HEK293 (cell line): ENCODE results near the gene GRK5.

Experiments used
- CTCF ChIA-PET: fragments of 350-600 bp; formaldehyde crosslinking; extraction: SDS; loops from one replicate; lab custom pipeline; 2021; ENCODE audit warnings: antibody characterized with exemption; lab: Yijun Ruan, JAX
- POLR2A ChIA-PET: fragments of 300-600 bp; formaldehyde crosslinking; extraction: SDS; loops from one replicate; lab custom pipeline; 2020; ENCODE audit warnings: antibody characterized with exemption, inconsistent platforms; lab: Yijun Ruan, JAX
- H3K27ac ChIP-seq: fragments of 200-500 bp; sonication (Bioruptor generic); 2 replicates; pipeline ENCODE4 v1.5.1; 2014; ENCODE audit warnings: low read depth, low read length, control low read depth, inconsistent platforms; ENCODE audit errors: extremely low read depth
- H3K36me3 ChIP-seq, 2 experiments: fragments of 200-500 bp in 1 of 2; sonication (Bioruptor generic) in 1 of 2; 1 replicate in 1 of 2; 2 replicates in 1 of 2; pipeline ENCODE4 v1.5.1; 2014 to 2017; ENCODE audit warnings: inconsistent platforms in 2 of 2, low read length in 2 of 2; ENCODE audit not compliant: control insufficient read depth in 2 of 2, insufficient read depth in 1 of 2
- H3K4me1 ChIP-seq: fragments of 200-500 bp; sonication (Bioruptor generic); 2 replicates; pipeline ENCODE4 v1.5.1; 2014; ENCODE audit warnings: mild to moderate bottlenecking, low read length, inconsistent platforms; ENCODE audit not compliant: control insufficient read depth, insufficient read depth
- H3K4me3 ChIP-seq: 2 replicates; pipeline ENCODE4 v1.5.1; 2011; ENCODE audit warnings: low read depth, mild to moderate bottlenecking, control low read depth, low read length, moderate library complexity
- H3K9me3 ChIP-seq: fragments of 200-500 bp; sonication (Bioruptor generic); 2 replicates; pipeline ENCODE4 v1.5.1; 2014; ENCODE audit warnings: low read depth, low read length, inconsistent platforms; ENCODE audit not compliant: control insufficient read depth, insufficient read depth
- BCL11B ChIP-seq: fragments of 450-650 bp; formaldehyde crosslinking; IDR thresholded peaks from 2 replicates; pipeline ENCODE4 v1.5.1; 2016; ENCODE audit warnings: low read depth, missing biosample characterization, missing genetic modification characterization
- IKZF3 ChIP-seq: fragments of 450-650 bp; IDR thresholded peaks from 2 replicates; pipeline ENCODE4 v1.5.0; 2018; ENCODE audit warnings: missing biosample characterization, mild to moderate bottlenecking, missing genetic modification characterization, moderate library complexity
- KLF17 ChIP-seq: fragments of 450-650 bp; formaldehyde crosslinking; IDR thresholded peaks from 2 replicates; pipeline ENCODE4 v1.5.1; 2016; ENCODE audit warnings: missing biosample characterization, missing genetic modification characterization
- KLF8 ChIP-seq: fragments of 450-650 bp; formaldehyde crosslinking; IDR thresholded peaks from 2 replicates; pipeline ENCODE4 v1.5.1; 2016; ENCODE audit warnings: missing biosample characterization, missing genetic modification characterization
- OVOL3 ChIP-seq: fragments of 450-650 bp; formaldehyde crosslinking; IDR thresholded peaks from 2 replicates; pipeline ENCODE4 v1.5.1; 2016; ENCODE audit warnings: missing biosample characterization, missing genetic modification characterization
- PRDM6 ChIP-seq: fragments of 450-650 bp; formaldehyde crosslinking; IDR thresholded peaks from 2 replicates; pipeline ENCODE4 v1.5.1; 2017; ENCODE audit warnings: missing biosample characterization, missing genetic modification characterization
- SCRT2 ChIP-seq: fragments of 450-650 bp; formaldehyde crosslinking; IDR thresholded peaks from 2 replicates; pipeline ENCODE4 v1.5.1; 2016; ENCODE audit warnings: missing biosample characterization, missing genetic modification characterization
- YY2 ChIP-seq: fragments of 450-650 bp; formaldehyde crosslinking; IDR thresholded peaks from 2 replicates; pipeline ENCODE4 v1.5.1; 2016; ENCODE audit warnings: missing biosample characterization, missing genetic modification characterization
- ZBTB1 ChIP-seq: fragments of 450-650 bp; formaldehyde crosslinking; IDR thresholded peaks from 2 replicates; pipeline ENCODE4 v1.5.1; 2016; ENCODE audit warnings: missing biosample characterization, missing genetic modification characterization
- ZBTB8A ChIP-seq: fragments of 450-650 bp; formaldehyde crosslinking; IDR thresholded peaks from 2 replicates; pipeline ENCODE4 v1.5.1; 2016; ENCODE audit warnings: missing biosample characterization, missing genetic modification characterization
- ZFP41 ChIP-seq: fragments of 450-650 bp; formaldehyde crosslinking; IDR thresholded peaks from 2 replicates; pipeline ENCODE4 v1.5.1; 2016; ENCODE audit warnings: missing biosample characterization, missing genetic modification characterization, borderline replicate concordance
- ZNF121 ChIP-seq: fragments of 450-650 bp; formaldehyde crosslinking; IDR thresholded peaks from 2 replicates; pipeline ENCODE4 v1.5.1; 2016; ENCODE audit warnings: missing biosample characterization, missing genetic modification characterization
- ZNF138 ChIP-seq: fragments of 450-650 bp; formaldehyde crosslinking; IDR thresholded peaks from 2 replicates; pipeline ENCODE4 v1.5.1; 2016; ENCODE audit warnings: missing biosample characterization, missing genetic modification characterization, borderline replicate concordance
- ZNF148 ChIP-seq: fragments of 450-650 bp; formaldehyde crosslinking; IDR thresholded peaks from 2 replicates; pipeline ENCODE4 v1.5.0; 2017; ENCODE audit warnings: missing biosample characterization, missing genetic modification characterization, borderline replicate concordance
- ZNF211 ChIP-seq: fragments of 450-650 bp; formaldehyde crosslinking; IDR thresholded peaks from 2 replicates; pipeline ENCODE4 v1.5.1; 2016; ENCODE audit warnings: low read depth, missing biosample characterization, missing genetic modification characterization
- ZNF335 ChIP-seq: fragments of 450-650 bp; formaldehyde crosslinking; conservative IDR thresholded peaks from 2 replicates; pipeline ENCODE4 v1.5.1; 2016; ENCODE audit warnings: missing biosample characterization, missing genetic modification characterization
- ZNF350 ChIP-seq: fragments of 450-650 bp; formaldehyde crosslinking; IDR thresholded peaks from 2 replicates; pipeline ENCODE4 v1.5.0; 2017; ENCODE audit warnings: missing biosample characterization, mild to moderate bottlenecking, missing genetic modification characterization
- ZNF558 ChIP-seq: fragments of 450-650 bp; formaldehyde crosslinking; IDR thresholded peaks from 2 replicates; pipeline ENCODE4 v1.5.1; 2016; ENCODE audit warnings: missing biosample characterization, missing genetic modification characterization
- ZNF624 ChIP-seq: fragments of 450-650 bp; formaldehyde crosslinking; IDR thresholded peaks from 2 replicates; pipeline ENCODE4 v1.5.1; 2017; ENCODE audit warnings: missing biosample characterization, missing genetic modification characterization
- ZNF776 ChIP-seq: fragments of 450-650 bp; formaldehyde crosslinking; IDR thresholded peaks from 2 replicates; pipeline ENCODE4 v1.5.0; 2017; ENCODE audit warnings: missing biosample characterization, missing genetic modification characterization, borderline replicate concordance
- ZNF777 ChIP-seq: fragments of 450-650 bp; formaldehyde crosslinking; IDR thresholded peaks from 2 replicates; pipeline ENCODE4 v1.5.1; 2017; ENCODE audit warnings: missing biosample characterization, missing genetic modification characterization, borderline replicate concordance
- ZNF830 ChIP-seq: fragments of 450-650 bp; IDR thresholded peaks from 2 replicates; pipeline ENCODE4 v1.5.0; 2018; ENCODE audit warnings: missing biosample characterization, missing genetic modification characterization, low read depth, mild to moderate bottlenecking, moderate library complexity
- ZNF837 ChIP-seq: fragments of 450-650 bp; formaldehyde crosslinking; IDR thresholded peaks from 2 replicates; pipeline ENCODE4 v1.5.1; 2016; ENCODE audit warnings: missing biosample characterization, missing genetic modification characterization
- TF ChIP-seq, protein P1 (sequence below): fragments of 450-650 bp; formaldehyde crosslinking; IDR thresholded peaks from 2 replicates; pipeline ENCODE4 v1.5.1; 2016; ENCODE audit warnings: missing biosample characterization, missing genetic modification characterization
- TF ChIP-seq, protein P2 (sequence below): fragments of 450-650 bp; formaldehyde crosslinking; IDR thresholded peaks from 2 replicates; pipeline ENCODE4 v1.5.1; 2016; ENCODE audit warnings: missing biosample characterization, missing genetic modification characterization
- TF ChIP-seq, protein P3 (sequence below): fragments of 450-650 bp; formaldehyde crosslinking; IDR thresholded peaks from 2 replicates; pipeline ENCODE4 v1.5.1; 2016; ENCODE audit warnings: missing biosample characterization, missing genetic modification characterization

Gene GRK5

GRCh38 chr10:119291223-119291900, 84.0 kb downstream of the GRK5 start (continued):
- TF ChIP-seq ZNF138 (tag by site-specific recombination) (no peak), SCRT2 (tag by site-specific recombination) (no peak), BCL11B (tag by site-specific recombination) (no peak), ZNF558 (no peak), IKZF3 (tag by site-specific recombination) (no peak), ZNF211 (tag by site-specific recombination) (no peak), ZNF837 (tag by site-specific recombination) (no peak), YY2 (tag by site-specific recombination) (no peak), PRDM6 (no peak), ZNF335 (tag by site-specific recombination) (no peak), KLF8 (no peak), KLF17 (no peak), ZFP41 (no peak), OVOL3 (no peak), ZNF830 (no peak), ZBTB8A (no peak)
- TF ChIP-seq, protein P1, sequence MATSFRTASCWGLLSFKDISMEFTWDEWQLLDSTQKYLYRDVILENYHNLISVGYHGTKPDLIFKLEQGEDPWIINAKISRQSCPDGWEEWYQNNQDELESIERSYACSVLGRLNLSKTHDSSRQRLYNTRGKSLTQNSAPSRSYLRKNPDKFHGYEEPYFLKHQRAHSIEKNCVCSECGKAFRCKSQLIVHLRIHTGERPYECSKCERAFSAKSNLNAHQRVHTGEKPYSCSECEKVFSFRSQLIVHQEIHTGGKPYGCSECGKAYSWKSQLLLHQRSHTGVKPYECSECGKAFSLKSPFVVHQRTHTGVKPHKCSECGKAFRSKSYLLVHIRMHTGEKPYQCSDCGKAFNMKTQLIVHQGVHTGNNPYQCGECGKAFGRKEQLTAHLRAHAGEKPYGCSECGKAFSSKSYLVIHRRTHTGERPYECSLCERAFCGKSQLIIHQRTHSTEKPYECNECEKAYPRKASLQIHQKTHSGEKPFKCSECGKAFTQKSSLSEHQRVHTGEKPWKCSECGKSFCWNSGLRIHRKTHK (tag by site-specific recombination): no peak
- TF ChIP-seq, protein P2, sequence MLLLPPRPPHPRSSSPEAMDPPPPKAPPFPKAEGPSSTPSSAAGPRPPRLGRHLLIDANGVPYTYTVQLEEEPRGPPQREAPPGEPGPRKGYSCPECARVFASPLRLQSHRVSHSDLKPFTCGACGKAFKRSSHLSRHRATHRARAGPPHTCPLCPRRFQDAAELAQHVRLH (tag by site-specific recombination): no peak

- no peaks in the 10 kb centered on the region for H3K9me3 ChIP-seq
- no peaks in the 10 kb centered on the region for H3K4me1 ChIP-seq
- H3K36me3 ChIP-seq: no peaks in the 10 kb centered on the region
- TF ChIP-seq ZBTB1 (tag by site-specific recombination) (no peak), ZNF148 (tag by site-specific recombination) (no peak), ZNF624 (tag by site-specific recombination) (no peak), ZNF776 (tag by site-specific recombination) (no peak), ZNF350 (tag by site-specific recombination) (no peak), ZNF777 (tag by site-specific recombination) (no peak), ZNF121 (tag by site-specific recombination) (no peak)
- TF ChIP-seq, protein P3, sequence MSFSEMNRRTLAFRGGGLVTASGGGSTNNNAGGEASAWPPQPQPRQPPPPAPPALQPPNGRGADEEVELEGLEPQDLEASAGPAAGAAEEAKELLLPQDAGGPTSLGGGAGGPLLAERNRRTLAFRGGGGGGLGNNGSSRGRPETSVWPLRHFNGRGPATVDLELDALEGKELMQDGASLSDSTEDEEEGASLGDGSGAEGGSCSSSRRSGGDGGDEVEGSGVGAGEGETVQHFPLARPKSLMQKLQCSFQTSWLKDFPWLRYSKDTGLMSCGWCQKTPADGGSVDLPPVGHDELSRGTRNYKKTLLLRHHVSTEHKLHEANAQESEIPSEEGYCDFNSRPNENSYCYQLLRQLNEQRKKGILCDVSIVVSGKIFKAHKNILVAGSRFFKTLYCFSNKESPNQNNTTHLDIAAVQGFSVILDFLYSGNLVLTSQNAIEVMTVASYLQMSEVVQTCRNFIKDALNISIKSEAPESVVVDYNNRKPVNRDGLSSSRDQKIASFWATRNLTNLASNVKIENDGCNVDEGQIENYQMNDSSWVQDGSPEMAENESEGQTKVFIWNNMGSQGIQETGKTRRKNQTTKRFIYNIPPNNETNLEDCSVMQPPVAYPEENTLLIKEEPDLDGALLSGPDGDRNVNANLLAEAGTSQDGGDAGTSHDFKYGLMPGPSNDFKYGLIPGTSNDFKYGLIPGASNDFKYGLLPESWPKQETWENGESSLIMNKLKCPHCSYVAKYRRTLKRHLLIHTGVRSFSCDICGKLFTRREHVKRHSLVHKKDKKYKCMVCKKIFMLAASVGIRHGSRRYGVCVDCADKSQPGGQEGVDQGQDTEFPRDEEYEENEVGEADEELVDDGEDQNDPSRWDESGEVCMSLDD (tag by site-specific recombination): no peak
- POLR2A ChIA-PET: no interaction called here
- H3K4me3 ChIP-seq: no peak overlapping the region
- CTCF ChIA-PET: interaction anchor here (0.7 kb wide), 1 partner anchor 84 kb away, joined by 3 read pairs; no protein-coding TSS in a partner anchor
- H3K27ac ChIP-seq: no peak overlapping the region
Measured at GRCh38 chr10:119292968-119293760, 85.8 kb downstream of the GRK5 start.
